SJCRH30 (cell line): Measurements from ENCODE around the gene LEFTY1. TPM values are rescaled to one million over a fixed set of nuclear protein-coding genes. Genes with fewer than 3 reads are reported as not detected.

Experiments used
- DNase-seq, 2 experiments: peaks; one replicate each; pipeline ENCODE4 v3.0.0-alpha.2; 2015 to 2020
- H3K27ac ChIP-seq: fragments of 250-450 bp; sonication (Bioruptor Pico); 2 replicates; pipeline ENCODE4 v1.5.1; 2020; ENCODE audit warnings: mild to moderate bottlenecking, moderate library complexity
- H3K27me3 ChIP-seq: fragments of 250-450 bp; sonication (Bioruptor Pico); 2 replicates; pipeline ENCODE4 v1.5.1; 2020; ENCODE audit warnings: mild to moderate bottlenecking, moderate library complexity
- H3K36me3 ChIP-seq: fragments of 250-450 bp; sonication (Bioruptor Pico); 2 replicates; pipeline ENCODE4 v1.5.1; 2020; ENCODE audit warnings: mild to moderate bottlenecking, moderate library complexity
- H3K4me1 ChIP-seq: fragments of 250-450 bp; sonication (Bioruptor Pico); 2 replicates; pipeline ENCODE4 v1.5.1; 2020; ENCODE audit warnings: mild to moderate bottlenecking, moderate library complexity
- H3K4me3 ChIP-seq: fragments of 250-450 bp; sonication (Bioruptor Pico); 2 replicates; pipeline ENCODE4 v1.5.1; 2020; ENCODE audit warnings: mild to moderate bottlenecking, moderate library complexity
- H3K9me3 ChIP-seq: fragments of 250-450 bp; sonication (Bioruptor Pico); replicated peaks from 2 replicates; pipeline ENCODE4 v1.5.1; 2020; ENCODE audit warnings: mild to moderate bottlenecking, moderate library complexity
- total RNA-seq: library from RNA; depleted of rRNA; stranded (reverse); fragments of >200 nt; shearing (Covaris generic); gene quantifications from 2 replicates; pipeline ENCODE4 v1.2.3, GENCODE V29; 2014

The LEFTY1 gene
- total RNA-seq, 1 experiment from 2014 or later, result 16.7 TPM

GRCh38 chr1:225860876-225861441 is 28.0 kb downstream of the LEFTY1 start:
- H3K4me1 ChIP-seq, result no peaks in the 10 kb centered on the region
- peaks cover 9% of the 10 kb centered on the region for H3K36me3 ChIP-seq
- H3K27me3 ChIP-seq, result no peaks in the 10 kb centered on the region
- no peak for DNase-seq
- H3K4me3 ChIP-seq, result no peak overlapping the region
- no peaks in the 10 kb centered on the region for H3K9me3 ChIP-seq
- H3K27ac ChIP-seq, result no peak overlapping the region

GRCh38 chr1:225860107-225860506 is 28.8 kb downstream of the LEFTY1 start:
- no peak for DNase-seq
- H3K27ac ChIP-seq, result no peak overlapping the region
- no peak overlapping the region for H3K4me3 ChIP-seq
- peaks cover 12% of the 10 kb centered on the region for H3K36me3 ChIP-seq
- H3K4me1 ChIP-seq, result no peaks in the 10 kb centered on the region
- no peaks in the 10 kb centered on the region for H3K9me3 ChIP-seq
- no peaks in the 10 kb centered on the region for H3K27me3 ChIP-seq

- Histone ChIP-seq H3K9me3 (no peaks in the 10 kb centered on the region), H3K4me3 (no peak overlapping the region), H3K4me1 (no peaks in the 10 kb centered on the region), H3K27me3 (no peaks in the 10 kb centered on the region), H3K27ac (no peak overlapping the region), H3K36me3 (peaks cover 11% of the 10 kb centered on the region)
- DNase-seq, result no peak
Measured at GRCh38 chr1:225859151-225859550, 29.8 kb downstream of the LEFTY1 start.

- no peaks in the 10 kb centered on the region for H3K27me3 ChIP-seq
- no peak for DNase-seq
- H3K9me3 ChIP-seq, result no peaks in the 10 kb centered on the region
- no peak overlapping the region for H3K27ac ChIP-seq
- peaks cover 11% of the 10 kb centered on the region for H3K36me3 ChIP-seq
- H3K4me3 ChIP-seq, result no peak overlapping the region
- no peaks in the 10 kb centered on the region for H3K4me1 ChIP-seq
Measured at GRCh38 chr1:225857256-225857655, 31.7 kb downstream of the LEFTY1 start.

- Histone ChIP-seq H3K36me3 (peaks cover 11% of the 10 kb centered on the region), H3K9me3 (no peaks in the 10 kb centered on the region), H3K4me1 (no peaks in the 10 kb centered on the region), H3K4me3 (no peak overlapping the region), H3K27ac (no peak overlapping the region), H3K27me3 (no peaks in the 10 kb centered on the region)
- no peak for DNase-seq
Measured at GRCh38 chr1:225855503-225856300, 33.2 kb downstream of the LEFTY1 start.

GRCh38 chr1:225853441-225853840 is 35.5 kb downstream of the LEFTY1 start:
- H3K36me3 ChIP-seq, result peaks cover 11% of the 10 kb centered on the region
- no peak overlapping the region for H3K27ac ChIP-seq
- no peaks in the 10 kb centered on the region for H3K9me3 ChIP-seq
- H3K27me3 ChIP-seq, result no peaks in the 10 kb centered on the region
- no peak for DNase-seq
- H3K4me1 ChIP-seq, result no peaks in the 10 kb centered on the region
- no peak overlapping the region for H3K4me3 ChIP-seq

GRCh38 chr1:225852413-225853124 is 36.4 kb downstream of the LEFTY1 start:
- Histone ChIP-seq H3K4me1 (no peaks in the 10 kb centered on the region), H3K9me3 (no peaks in the 10 kb centered on the region), H3K36me3 (peaks cover 10% of the 10 kb centered on the region), H3K27me3 (no peaks in the 10 kb centered on the region), H3K27ac (no peak overlapping the region), H3K4me3 (no peak overlapping the region)
- DNase-seq, result no peak

- DNase-seq, result no peak
- Histone ChIP-seq H3K27ac (no peak overlapping the region), H3K9me3 (no peaks in the 10 kb centered on the region), H3K4me1 (no peaks in the 10 kb centered on the region), H3K36me3 (peaks cover 9% of the 10 kb centered on the region), H3K27me3 (no peaks in the 10 kb centered on the region), H3K4me3 (no peak overlapping the region)
Measured at GRCh38 chr1:225851805-225852204, 37.1 kb downstream of the LEFTY1 start.

GRCh38 chr1:225850370-225850769 is 38.6 kb downstream of the LEFTY1 start:
- Histone ChIP-seq H3K27ac (no peak overlapping the region), H3K9me3 (no peaks in the 10 kb centered on the region), H3K4me3 (no peak overlapping the region), H3K27me3 (no peaks in the 10 kb centered on the region), H3K4me1 (no peaks in the 10 kb centered on the region), H3K36me3 (peaks cover 8% of the 10 kb centered on the region)
- no peak for DNase-seq

GRCh38 chr1:225849925-225850324 is 39.0 kb downstream of the LEFTY1 start:
- no peaks in the 10 kb centered on the region for H3K9me3 ChIP-seq
- peak; percentile 46 to 54 for DNase-seq
- no peaks in the 10 kb centered on the region for H3K4me1 ChIP-seq
- H3K4me3 ChIP-seq, result no peak overlapping the region
- no peaks in the 10 kb centered on the region for H3K27me3 ChIP-seq
- peaks cover 4% of the 10 kb centered on the region for H3K36me3 ChIP-seq
- no peak overlapping the region for H3K27ac ChIP-seq

- Histone ChIP-seq H3K27me3 (no peaks in the 10 kb centered on the region), H3K36me3 (peaks cover 3% of the 10 kb centered on the region; the same call in 1 of the 2 replicates), H3K27ac (no peak overlapping the region), H3K4me1 (no peaks in the 10 kb centered on the region), H3K4me3 (no peak overlapping the region), H3K9me3 (no peaks in the 10 kb centered on the region)
- DNase-seq, result no peak
Measured at GRCh38 chr1:225848030-225848955, 40.7 kb downstream of the LEFTY1 start.

- Histone ChIP-seq H3K36me3 (peaks cover 3% of the 10 kb centered on the region; the same call in 1 of the 2 replicates), H3K27me3 (no peaks in the 10 kb centered on the region), H3K4me3 (no peak overlapping the region), H3K27ac (no peak overlapping the region), H3K9me3 (no peaks in the 10 kb centered on the region), H3K4me1 (no peaks in the 10 kb centered on the region)
- no peak for DNase-seq
Measured at GRCh38 chr1:225847610-225848009, 41.3 kb downstream of the LEFTY1 start.

- peaks cover 3% of the 10 kb centered on the region; the same call in 1 of the 2 replicates for H3K36me3 ChIP-seq
- no peak overlapping the region for H3K4me3 ChIP-seq
- no peak for DNase-seq
- no peaks in the 10 kb centered on the region for H3K4me1 ChIP-seq
- H3K27ac ChIP-seq, result no peak overlapping the region
- no peaks in the 10 kb centered on the region for H3K9me3 ChIP-seq
- no peaks in the 10 kb centered on the region for H3K27me3 ChIP-seq
Measured at GRCh38 chr1:225846331-225847310, 42.3 kb downstream of the LEFTY1 start.
